Measurements from ENCODE around the gene BICDL1.

BICDL1 gene

DNA sequence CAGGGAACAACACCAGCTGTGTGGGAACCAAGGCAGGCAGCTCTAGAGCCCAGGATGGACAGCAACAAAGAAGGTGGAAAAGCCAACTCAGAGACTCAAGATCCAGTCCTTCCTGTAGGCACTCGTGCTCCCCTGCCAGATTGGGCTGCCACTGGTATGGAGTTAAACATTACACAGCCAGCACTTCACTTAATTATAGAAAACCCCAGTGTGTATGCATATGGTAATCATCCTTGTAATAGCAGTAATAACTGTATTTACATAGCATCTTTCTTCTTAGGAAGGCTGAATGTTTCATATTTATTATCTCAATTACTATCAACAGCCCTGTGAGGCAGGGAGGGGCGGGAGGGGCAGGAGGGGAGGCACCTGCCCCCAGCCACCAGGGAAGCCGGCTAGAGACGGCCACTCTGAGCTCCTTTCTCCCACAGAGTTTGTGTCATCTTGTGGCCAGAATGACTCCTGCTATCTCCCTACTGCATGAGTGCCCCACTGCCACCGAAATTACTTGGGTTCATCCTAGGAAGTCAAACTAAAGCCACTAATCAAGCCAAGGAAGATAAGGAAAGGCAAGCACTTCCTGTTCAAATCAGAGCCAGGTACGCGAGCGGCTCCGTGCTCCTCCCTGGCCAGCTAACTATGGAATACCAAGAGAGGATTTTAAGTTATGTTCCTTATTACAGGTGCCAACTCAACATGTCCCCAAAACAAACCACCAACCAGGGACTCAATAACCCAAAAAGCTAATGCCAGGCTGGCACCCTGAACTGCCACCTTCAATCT is 143.2 kb downstream of the BICDL1 start:
- DNase-seq: no peak

DNA sequence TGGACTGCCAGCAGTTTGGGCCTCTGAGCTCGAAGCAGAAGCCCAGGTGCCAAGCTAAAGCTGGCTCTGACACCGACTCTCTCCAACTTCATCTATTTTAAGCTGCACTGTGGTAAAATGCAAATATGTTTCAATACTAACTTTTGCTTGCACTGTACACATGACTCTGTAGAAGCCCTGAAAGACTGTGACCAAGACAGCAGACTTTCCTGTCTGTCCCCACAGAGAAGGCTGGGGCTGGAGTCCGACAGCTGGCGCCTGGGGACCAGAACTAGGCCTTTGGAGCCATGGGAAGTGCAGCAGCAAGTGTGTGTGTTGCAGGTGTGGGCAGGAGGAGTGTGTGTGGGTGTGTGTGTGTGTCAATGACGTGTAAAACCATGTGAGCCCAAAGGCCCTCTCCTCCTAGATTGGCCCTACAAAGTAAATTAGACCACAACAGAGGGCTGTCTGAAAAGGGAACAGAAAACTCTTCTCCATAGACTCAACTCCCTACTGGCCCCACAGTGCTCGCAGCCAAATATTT is 143.9 kb downstream of the BICDL1 start:
- DNase-seq: no peak

DNA sequence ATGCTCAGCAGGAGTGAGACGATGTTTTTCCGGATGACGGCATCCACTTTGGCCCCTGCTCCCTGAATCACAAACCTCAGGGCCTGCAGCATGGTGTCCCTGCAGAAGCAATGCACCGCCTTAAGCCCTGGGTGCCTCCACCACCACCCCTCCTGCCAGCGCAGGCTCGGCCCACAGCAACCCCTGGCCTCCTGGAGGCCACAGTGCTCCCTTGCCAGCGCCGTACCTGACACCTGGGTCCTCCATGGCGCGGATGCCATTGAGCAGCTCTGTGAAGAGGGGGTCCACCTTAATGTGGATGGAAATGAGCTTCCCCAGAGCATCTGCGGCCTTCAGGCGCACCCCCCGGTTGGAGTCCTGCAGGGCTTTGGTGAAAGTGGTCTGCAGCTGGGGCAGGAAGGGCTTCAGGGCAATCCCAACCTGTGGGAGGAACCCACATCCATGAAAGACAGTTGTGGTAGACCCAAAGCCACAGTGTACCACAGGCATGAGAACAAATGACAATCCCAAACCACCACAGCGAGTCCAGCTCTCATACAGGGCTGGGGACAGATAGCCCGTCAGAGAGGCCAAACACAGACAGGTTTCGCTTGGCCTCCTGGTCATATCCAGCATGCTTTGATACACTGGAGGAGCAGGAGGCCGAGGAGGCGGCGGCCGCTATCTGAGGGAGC is 145.4 kb downstream of the BICDL1 start:
- no peak for DNase-seq

DNA sequence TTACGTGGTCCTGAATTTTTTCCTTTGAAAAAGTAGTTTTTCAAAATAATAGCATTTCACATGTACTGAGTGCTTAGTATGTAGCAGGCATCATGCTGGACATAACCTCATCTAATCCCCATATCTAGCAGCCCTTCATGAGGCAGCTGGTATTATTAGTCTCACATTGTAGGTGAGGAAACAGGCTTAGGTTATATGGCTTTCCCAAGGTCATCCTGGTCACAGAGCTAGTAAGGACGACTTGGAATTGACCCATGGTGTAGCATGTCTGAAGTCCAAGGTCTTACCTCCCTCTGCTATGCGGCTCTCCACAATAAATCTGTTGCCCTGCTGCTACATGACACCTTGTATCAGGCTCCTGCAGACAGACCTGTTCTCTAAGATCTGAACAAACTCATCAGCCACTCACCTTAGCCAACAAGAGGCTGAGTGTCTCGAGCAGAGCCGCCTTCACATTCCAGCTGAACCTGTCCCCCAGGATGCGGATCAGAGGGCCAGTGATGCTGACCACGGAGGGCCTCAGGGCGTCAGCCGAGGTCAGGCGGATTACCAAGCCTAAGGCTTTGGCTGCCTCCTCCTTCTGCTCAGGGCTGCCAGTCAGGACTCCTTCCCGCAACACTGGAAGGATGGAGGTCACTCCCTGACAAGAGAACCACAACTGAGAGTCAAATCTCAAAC is 147.2 kb downstream of the BICDL1 start:
- no peak for DNase-seq

DNA sequence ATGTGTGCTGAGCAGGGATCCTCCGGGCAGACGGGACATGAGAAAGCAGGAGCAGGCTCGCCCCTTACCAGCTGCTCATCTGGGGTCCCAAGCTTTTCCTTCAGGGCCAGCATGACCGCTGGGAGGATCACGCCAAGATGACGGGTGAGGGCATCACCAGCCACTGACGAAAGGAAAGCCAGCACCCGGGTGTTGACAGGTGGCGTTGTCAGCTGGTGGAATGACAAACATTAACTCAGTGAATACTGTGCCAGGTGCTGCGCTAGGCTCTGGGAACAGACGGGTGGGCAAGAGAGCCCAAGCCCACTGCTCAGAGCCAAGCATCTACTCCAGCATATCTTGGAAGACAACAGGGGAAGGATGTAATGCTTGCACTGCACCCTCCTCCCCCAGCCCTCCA is 148.8 kb downstream of the BICDL1 start:
- no peak for DNase-seq

DNA sequence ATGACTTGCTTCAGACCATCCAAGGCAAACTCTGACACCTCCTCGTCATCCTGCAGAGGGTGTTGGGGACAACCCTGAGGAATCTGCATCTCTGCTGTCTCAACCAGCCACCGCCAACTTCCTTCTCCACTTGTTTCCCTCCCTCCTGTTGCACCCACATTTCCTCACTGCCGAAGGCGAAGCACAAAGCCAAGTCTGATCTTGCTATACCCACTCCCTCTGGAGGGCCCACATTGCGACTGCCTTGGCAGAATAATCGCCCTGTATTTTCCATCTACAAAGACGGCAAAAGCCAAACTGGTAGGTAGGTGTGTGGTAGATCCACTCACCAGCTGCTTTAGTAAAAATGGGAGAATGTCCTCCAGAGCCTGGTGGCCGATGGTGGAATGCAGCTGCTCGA is 149.3 kb downstream of the BICDL1 start:
- no peak for DNase-seq

DNA sequence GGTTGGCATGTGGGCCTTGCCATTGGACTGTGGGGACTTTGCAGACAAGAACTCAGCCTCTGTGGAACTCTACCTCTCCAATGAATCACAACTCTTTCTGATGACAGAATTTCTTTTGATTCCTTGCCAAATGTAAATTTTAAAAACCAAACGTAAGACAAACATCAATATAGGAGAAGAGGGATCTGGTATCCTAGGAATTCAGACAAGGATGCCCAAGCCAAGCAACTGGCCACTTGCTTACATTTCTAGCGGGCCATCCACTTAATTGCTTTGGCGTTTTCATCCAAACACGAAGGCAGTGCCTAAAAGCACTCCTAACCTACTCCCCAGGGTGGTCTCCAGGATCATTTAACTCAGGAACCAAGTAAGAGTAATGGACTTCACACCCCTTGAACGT is 150.9 kb downstream of the BICDL1 start:
- no peak for DNase-seq

DNA sequence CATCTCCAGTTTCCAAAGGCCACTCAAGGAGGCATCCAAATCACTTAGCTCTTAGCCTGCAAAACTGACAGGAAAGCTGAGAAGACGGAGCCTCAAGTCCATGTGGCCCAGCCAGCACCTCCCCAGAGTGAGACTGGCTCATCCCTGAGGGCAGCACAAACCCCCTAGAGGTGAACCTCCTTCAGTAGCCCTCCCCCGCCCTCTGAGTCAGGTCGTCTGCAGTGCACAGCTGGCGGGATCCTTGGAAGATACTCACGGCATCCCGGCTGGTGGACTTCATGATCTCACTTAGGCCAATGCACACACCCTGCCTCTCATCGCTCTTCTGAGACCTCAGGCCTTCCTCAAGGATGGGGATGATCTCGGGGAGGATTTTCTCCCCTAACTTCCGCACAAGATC is 151.6 kb downstream of the BICDL1 start:
- no peak for DNase-seq

DNA sequence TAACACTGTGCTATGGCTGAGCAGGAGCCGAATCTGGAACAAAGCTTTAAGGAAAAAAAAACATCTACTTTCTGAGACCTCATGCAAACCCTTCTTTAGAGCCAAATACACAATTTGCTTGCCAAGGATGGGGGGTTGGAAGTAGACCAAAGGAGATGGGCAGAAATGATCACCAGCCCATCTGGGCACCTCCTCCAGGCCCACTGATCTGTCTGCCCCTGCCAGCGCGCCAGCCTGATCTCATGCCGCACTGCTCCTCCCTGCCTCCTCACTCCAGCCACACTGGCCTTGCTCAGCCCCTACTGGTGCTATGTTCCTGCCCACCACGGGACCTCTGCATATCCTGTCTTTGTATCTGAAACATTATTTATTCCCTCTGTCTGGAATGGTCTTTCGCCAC is 152.3 kb downstream of the BICDL1 start:
- no peak for DNase-seq

DNA sequence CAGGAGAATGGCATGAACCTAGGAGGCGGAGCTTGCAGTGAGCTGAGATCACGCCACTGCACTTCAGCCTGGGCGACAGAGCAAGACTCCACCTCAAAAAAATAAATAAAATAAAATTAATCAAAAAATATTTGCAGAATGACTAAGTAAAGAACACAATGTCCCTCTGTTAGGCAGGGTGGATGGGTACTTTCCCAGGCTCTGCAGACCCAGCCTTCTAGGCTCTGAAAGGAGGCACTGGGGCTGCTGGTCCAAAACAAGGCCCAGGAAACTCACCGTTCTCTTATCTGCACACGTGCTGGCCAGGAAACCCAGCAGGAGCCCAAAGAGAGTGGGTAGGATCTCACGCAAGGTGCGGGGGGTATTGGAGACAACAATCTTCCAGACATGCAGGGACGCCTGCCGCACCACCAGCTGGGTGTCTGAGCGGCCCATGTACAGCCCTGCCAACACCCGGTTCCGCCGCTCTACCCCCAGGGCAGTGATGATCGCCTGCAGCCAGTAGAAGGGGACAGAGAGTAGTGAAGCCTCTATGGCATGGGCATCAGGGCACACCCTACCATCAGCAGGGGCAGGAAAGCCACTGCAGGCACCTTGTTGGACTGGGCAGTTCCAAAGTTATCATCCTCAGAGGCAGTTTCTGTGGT is 153.3 kb downstream of the BICDL1 start:
- no peak for DNase-seq

Measured in NCI-H2029 (cell line).